ENCODE measurements around the gene KCNAB1. TPM values are rescaled to one million over a fixed set of nuclear protein-coding genes. Genes with fewer than 3 reads are reported as not detected.
A peak's percentile ranks its signal among the peaks of the same experiment; 100 is the strongest.

KCNAB1 gene
- total RNA-seq, 4 donors from 2014 or later: 0.20 to 3.0 (median 1.6) TPM

- no peak for DNase-seq
- in situ Hi-C loops (cut with MboI; ENCODE audit: low pct_ligation_motif_present in 1 of 4, low pct_unique_long_range_greater_than_20kb in 1 of 4, low sequenced_read_pairs in 3 of 4): no loop called here
- WGBS, 2 donors (ENCODE audit: low coverage in 1 of 2): 67 to 73% methylated on average over 12 of the region's 12 CpGs
- Histone ChIP-seq H3K36me3 (no peaks in the 10 kb centered on the region), H3K4me3 (no peak overlapping the region), H3K27ac (no peak overlapping the region), H3K9me3 (no peaks in the 10 kb centered on the region), H3K4me1 (no peaks in the 10 kb centered on the region), H3K27me3 (no peaks in the 10 kb centered on the region)
- TF ChIP-seq POLR2A (IDR thresholded peaks at IDR 0.05) (no peak), EP300 (IDR thresholded peaks at IDR 0.05; ENCODE audit: low read depth) (no peak), CTCF (IDR thresholded peaks at IDR 0.05) (peak in 1 of 5 experiments; percentile 6), POLR2AphosphoS5 (IDR thresholded peaks at IDR 0.05) (no peak)
- intact Hi-C loops (cut with DNase I; ENCODE audit: low total_unique reads): no loop called here
Observed at GRCh38 chr3:156474560-156475389, 354.4 kb downstream of the KCNAB1 start.

DNA sequence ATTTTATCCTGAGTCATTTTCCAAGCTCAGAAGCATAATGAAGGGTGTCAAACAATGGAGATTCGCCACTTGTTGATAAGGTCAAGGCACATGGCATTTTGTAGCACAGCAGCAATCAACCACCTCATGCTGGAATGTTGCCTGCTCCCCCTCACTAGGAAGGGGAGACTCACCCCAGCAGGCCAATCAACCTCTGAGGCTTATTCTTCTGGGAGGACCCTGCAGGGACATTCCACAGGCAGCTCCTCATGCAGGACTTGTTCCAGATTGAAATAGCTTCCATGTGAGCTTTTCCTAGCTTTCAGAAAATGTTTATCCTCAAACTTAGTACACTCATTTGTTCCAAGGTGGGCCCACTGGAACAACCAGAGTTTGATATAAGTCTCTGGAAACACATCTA, 356.9 kb downstream of the KCNAB1 start:
- Histone ChIP-seq H3K9me3 (no peaks in the 10 kb centered on the region), H3K27me3 (no peaks in the 10 kb centered on the region), H3K36me3 (no peaks in the 10 kb centered on the region), H3K4me3 (no peak overlapping the region), H3K27ac (no peak overlapping the region), H3K4me1 (peaks cover 0 to 2% (median 0%) of the 10 kb centered on the region in 4 donors)
- in situ Hi-C loops (cut with MboI; ENCODE audit: low pct_ligation_motif_present in 1 of 4, low pct_unique_long_range_greater_than_20kb in 1 of 4, low sequenced_read_pairs in 3 of 4): no loop called here
- no peak for TF ChIP-seq EP300 (IDR thresholded peaks at IDR 0.05; ENCODE audit: low read depth)
- no peak for TF ChIP-seq CTCF (IDR thresholded peaks at IDR 0.05)
- TF ChIP-seq POLR2A (IDR thresholded peaks at IDR 0.05): no peak
- no peak for TF ChIP-seq POLR2AphosphoS5 (IDR thresholded peaks at IDR 0.05)
- intact Hi-C loops (cut with DNase I; ENCODE audit: low total_unique reads): no loop called here
- 76% methylated on average over 1 of the region's 1 CpG; no CpG with 5 or more reads in 1 of the 2 donors for WGBS, 2 donors (ENCODE audit: low coverage in 1 of 2)
- no peak for DNase-seq

GRCh38 chr3:156478891-156479290, 358.5 kb downstream of the KCNAB1 start:
- no peak for TF ChIP-seq CTCF (IDR thresholded peaks at IDR 0.05)
- no peak for TF ChIP-seq EP300 (IDR thresholded peaks at IDR 0.05; ENCODE audit: low read depth)
- TF ChIP-seq POLR2A (IDR thresholded peaks at IDR 0.05): no peak
- no peak for TF ChIP-seq POLR2AphosphoS5 (IDR thresholded peaks at IDR 0.05)
- Histone ChIP-seq H3K4me1 (peaks cover 5 to 18% (median 10%) of the 10 kb centered on the region in 4 donors), H3K4me3 (no peak overlapping the region), H3K27ac (no peak overlapping the region), H3K27me3 (no peaks in the 10 kb centered on the region), H3K9me3 (no peaks in the 10 kb centered on the region), H3K36me3 (no peaks in the 10 kb centered on the region)
- intact Hi-C loops (cut with DNase I; ENCODE audit: low total_unique reads) (no loop called here), in situ Hi-C loops (cut with MboI; ENCODE audit: low pct_ligation_motif_present in 1 of 4, low pct_unique_long_range_greater_than_20kb in 1 of 4, low sequenced_read_pairs in 3 of 4) (no loop called here)
- WGBS, 2 donors (ENCODE audit: low coverage in 1 of 2): 75 to 88% methylated on average over 2 of the region's 2 CpGs
- no peak for DNase-seq

DNA sequence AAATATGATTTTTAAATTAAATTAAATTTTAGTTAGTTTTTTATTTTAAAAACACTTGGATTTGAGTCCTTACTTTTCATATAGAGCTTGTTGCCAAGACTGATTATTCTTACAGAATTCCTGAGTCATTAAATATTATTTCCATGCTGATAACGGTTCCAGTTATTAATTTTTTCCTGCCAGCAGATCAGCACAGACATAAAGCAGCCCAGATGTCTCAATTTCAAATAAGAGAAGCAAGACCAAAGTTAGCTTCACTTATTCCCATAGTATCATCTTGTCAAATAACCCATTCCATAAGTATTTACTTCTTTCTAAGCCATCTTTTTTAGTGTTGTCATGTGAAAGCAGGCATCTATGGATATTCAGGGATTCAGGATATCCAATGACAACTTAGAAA, 359.2 kb downstream of the KCNAB1 start:
- TF ChIP-seq CTCF (IDR thresholded peaks at IDR 0.05) (no peak), POLR2AphosphoS5 (IDR thresholded peaks at IDR 0.05) (no peak), POLR2A (IDR thresholded peaks at IDR 0.05) (no peak), EP300 (IDR thresholded peaks at IDR 0.05; ENCODE audit: low read depth) (no peak)
- in situ Hi-C loops (cut with MboI; ENCODE audit: low pct_ligation_motif_present in 1 of 4, low pct_unique_long_range_greater_than_20kb in 1 of 4, low sequenced_read_pairs in 3 of 4): no loop called here
- DNase-seq: no peak
- no peak overlapping the region for H3K27ac ChIP-seq
- no peaks in the 10 kb centered on the region for H3K9me3 ChIP-seq
- peaks cover 5 to 25% (median 12%) of the 10 kb centered on the region in 4 donors for H3K4me1 ChIP-seq
- intact Hi-C loops (cut with DNase I; ENCODE audit: low total_unique reads): no loop called here
- H3K4me3 ChIP-seq: no peak overlapping the region
- WGBS, 2 donors (ENCODE audit: low coverage in 1 of 2): 54% methylated on average over 1 of the region's 1 CpG
- no peaks in the 10 kb centered on the region for H3K36me3 ChIP-seq
- no peaks in the 10 kb centered on the region for H3K27me3 ChIP-seq

All from transverse colon (tissue), 4 donors.